ENCODE results near the gene RTN4RL1.
"Not testable (repeated sequence)": the region's sequence is repeated elsewhere in the genome, so short reads cannot be mapped to it uniquely, and the experiment has no call there.

Gene RTN4RL1

GRCh38 chr17:2025622-2026309, 632 bp upstream of the RTN4RL1 start:
- DNase-seq (ENCODE audit: low read depth in 2 of 2), result no peak

DNA sequence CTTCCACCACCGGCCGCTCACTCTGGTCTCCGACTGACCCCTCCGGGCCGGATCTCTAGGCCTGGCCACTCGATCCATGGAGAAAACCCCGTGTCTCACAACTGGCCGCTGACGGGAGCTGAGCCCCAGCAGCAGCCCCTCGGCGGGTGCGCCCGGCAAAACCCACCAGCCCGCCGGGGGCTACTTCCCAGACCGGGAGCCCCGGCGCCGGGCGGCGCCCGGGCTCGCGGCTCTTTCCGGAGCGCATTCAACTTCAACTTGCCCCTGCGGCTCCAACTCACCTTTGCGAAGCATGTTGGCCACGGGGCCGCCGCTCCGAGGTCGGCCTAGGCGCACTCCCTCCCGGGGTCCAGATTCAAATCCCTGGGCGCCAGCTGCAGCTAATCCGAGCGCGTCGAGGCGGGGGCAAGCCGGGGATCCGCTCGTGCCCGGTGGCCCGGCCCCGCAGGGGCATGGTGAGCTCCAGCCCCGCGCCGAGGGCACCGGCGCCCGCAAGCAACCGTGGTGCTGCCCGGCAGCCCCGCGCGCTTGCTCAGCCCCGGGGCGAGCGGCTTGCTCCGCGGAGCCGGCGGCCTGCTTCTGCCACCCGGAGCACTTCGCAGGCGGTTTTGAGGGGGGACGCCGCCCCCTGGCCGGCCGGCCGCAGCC, 438 bp downstream of the RTN4RL1 start:
- no peak for DNase-seq (ENCODE audit: low read depth in 2 of 2)

DNA sequence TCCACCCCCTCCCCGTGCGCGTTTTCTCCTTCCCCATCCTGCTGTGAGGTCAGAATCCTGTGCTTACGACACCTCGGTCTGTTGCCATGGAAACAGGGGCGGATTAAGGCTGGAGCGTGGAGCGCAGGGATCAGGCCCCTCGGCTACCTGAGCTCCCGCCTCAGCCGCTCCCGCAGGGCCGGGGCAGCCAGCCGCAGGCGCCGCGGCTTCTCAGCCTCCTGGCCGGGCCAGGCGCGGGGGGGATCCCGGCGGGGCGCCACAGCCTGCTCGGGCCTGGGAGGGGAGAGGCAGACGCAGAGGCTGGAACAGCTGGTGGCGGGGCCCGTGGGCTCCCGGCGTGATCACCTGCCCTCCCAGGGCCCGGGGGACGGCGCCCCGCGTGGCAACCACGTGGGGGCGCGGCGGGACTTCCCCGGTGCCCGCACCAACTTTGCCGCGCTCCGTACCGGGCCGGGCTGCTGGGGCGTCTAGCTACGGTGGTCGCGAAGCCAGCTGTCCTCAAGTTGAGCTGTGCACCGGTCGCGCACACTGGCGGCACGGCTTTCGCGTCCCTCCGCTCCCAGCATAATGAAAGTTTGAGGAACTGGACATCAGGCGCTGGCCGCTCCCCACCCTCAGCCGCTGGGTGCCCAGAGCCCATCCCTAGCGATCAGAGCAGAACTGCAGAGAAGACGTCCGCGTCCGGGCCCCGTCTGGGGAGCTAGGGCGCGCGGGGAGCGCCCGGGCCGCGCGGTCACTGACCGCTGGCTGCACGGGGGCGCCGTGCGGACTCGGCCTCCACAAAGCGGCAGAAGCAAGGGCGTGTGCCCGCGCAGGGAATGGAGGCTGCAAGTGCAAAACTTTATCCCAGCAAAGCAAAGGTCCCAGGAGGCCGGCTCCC, 1.2 kb downstream of the RTN4RL1 start:
- DNase-seq (ENCODE audit: low read depth in 2 of 2), result no peak

DNA sequence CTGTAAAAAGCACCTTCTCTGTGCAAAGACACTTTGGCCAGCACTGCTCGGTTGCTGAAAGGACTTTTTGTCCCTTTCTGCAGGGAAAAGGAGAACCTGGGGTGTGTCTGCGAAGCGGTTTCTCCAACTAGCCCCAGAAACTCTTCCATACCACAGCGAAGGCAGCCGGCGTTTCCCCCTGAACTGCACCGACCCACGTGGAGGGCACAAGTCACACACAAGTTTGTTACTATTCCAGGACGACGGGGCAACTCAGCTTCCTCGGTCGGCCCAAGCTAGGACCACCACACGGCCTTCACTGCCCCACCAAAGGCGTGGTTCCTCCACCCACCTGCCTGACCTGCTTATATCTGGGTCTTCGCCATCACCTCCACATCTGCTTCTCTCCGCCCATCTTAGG, 1.9 kb downstream of the RTN4RL1 start:
- no peak for DNase-seq (ENCODE audit: low read depth in 2 of 2)

DNA sequence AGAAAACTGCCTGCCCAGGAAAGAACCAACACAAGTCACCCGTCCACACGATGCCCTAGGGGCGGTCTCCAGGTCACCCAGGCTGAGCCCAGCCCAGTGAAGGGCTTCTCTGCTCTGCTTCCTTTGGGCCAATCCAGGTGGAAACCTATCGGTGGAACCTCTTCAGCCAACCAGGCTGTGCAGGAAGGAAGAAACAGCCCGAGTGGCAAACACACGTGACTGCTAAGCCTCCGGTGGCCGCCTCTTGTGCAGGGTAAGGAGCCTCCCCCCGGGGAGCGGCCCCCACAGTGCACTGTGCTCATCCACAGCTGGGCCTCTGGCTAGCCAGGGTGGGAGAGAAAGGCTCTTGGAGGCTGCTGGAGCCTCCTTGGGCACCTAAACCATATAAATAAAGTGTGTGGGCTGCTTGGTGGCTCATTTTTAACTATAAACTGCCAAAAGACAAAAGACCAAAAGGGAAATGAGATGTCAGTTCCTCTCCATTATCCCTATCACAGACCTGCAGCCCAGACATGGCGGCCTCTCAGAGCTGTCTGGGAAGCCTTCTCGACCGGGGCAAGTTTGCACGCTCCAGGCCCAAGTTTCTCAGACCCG, 2.4 kb downstream of the RTN4RL1 start:
- no peak for DNase-seq (ENCODE audit: low read depth in 2 of 2)

GRCh38 chr17:2020721-2021120, 4.4 kb downstream of the RTN4RL1 start:
- DNase-seq (ENCODE audit: low read depth in 2 of 2), result no peak

DNA sequence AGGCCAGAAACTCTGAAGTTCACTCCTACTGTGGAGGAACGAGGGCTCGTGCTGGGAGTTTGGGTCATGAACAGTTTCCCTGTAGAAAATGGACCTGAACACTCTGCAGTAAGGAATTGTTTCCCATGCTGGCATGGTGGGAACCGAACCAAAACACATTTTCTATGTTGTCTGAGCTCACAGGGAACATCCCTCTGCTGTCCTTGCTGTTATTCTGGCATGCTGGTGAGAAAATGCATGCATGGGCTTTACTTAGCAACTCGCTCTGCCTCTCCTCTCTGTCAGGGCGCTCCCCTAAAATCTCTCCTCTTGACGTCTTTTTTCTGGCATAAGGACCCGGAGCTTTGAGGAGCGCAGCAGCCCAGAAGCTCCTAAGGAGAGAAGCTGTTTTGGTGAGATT, 5.4 kb downstream of the RTN4RL1 start:
- DNase-seq (ENCODE audit: low read depth in 2 of 2), result no peak

GRCh38 chr17:2018716-2019510, 6.2 kb downstream of the RTN4RL1 start:
- DNase-seq (ENCODE audit: low read depth in 2 of 2), result no peak

DNA sequence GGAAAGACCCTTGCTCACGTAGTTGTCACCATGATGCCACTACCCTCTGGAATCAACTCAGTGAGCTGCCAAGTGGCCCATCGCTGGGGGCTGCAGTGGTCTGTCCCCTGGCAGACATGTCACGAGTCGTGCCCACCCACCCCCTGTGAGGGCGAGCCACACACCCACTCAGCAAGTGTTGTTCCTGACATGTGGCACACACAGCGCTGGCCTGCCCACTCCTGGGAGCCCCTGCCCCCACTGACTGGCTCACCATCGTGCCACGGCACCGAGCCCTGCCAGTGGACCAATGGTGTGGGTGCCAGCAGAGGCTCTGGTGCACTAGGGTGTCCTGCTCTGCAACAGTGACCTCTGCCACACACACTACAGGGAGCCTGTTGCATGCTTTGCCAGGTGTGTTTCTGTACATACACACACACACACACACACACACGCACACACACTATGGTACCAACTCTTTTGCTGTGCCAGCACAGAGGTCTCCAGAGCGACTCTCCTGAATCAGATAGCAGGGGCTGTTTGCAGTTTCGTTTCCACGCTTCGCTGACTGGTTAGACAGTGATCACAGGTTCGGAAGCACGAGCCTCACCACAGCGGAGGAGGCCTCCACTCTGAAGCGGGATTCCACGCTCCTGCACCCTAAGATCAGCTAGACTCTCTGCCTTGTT, 7.7 kb downstream of the RTN4RL1 start:
- DNase-seq (ENCODE audit: low read depth in 2 of 2), result no peak

DNA sequence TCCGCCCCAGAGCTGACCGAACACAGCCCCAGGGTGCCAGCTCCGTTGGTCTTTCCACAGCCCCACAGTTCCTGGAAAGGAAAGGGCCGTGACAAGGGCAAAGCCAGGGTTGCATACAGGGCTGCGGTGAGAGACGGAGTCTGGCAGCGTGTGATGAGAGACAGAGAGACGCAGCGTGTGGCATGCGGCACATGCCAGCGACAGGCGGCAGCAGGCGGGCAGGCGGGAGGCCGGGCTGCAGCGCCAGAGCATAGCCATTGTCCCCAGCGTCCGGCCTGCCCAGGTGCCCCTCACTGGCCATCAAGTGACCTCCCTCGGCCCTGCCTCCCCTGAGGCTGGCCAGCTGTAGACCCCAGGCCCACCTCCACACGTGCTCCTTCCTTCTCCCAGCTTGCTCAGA, 8.6 kb downstream of the RTN4RL1 start:
- no peak for DNase-seq (ENCODE audit: low read depth in 2 of 2)

DNA sequence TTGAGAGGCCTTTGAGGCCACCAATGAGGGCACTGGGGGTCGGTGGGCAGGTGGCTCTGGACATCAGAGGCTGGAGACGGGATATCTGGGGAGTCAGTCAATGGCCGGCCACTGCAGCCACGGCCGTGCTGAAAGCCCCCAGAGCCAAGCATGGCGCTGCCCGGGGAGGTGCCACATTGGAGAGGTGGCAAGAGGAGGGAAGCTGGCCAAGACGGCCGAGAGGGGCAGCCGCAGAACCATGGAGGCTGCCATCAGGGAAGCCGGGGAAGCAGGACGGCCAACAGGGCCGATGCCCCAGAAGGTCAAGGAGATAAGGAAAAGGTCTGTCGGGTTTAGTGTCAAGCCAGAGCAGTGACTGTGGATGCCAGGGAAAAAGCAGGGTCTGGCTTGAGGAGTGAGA, 9.8 kb downstream of the RTN4RL1 start:
- no peak for DNase-seq (ENCODE audit: low read depth in 2 of 2)

DNA sequence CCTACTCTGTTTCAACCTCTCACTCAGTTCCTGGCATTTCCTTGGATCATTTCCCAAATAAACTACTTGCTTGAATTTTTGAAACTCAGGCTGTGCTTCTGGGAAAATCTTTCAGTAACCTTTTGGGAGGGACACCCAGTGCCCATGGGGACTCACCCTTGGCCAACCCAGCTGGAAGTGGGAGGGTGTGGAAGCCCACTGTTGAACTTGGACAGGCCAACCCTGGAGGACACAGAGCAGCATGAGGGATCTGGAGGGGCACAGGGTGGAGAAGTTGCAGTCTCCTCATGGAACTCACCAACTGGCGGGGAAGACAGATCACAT, 11.2 kb downstream of the RTN4RL1 start:
- no peak for DNase-seq (ENCODE audit: low read depth in 2 of 2)

GRCh38 chr17:2013220-2013993, 11.7 kb downstream of the RTN4RL1 start:
- DNase-seq (ENCODE audit: low read depth in 2 of 2), result not testable (repeated sequence)

GRCh38 chr17:2012499-2012898, 12.6 kb downstream of the RTN4RL1 start:
- no peak for DNase-seq (ENCODE audit: low read depth in 2 of 2)

- DNase-seq (ENCODE audit: low read depth in 2 of 2), result no peak
Observed at GRCh38 chr17:2011411-2012371, 13.4 kb downstream of the RTN4RL1 start.

GRCh38 chr17:2009737-2010136, 15.4 kb downstream of the RTN4RL1 start:
- no peak for DNase-seq (ENCODE audit: low read depth in 2 of 2)

DNA sequence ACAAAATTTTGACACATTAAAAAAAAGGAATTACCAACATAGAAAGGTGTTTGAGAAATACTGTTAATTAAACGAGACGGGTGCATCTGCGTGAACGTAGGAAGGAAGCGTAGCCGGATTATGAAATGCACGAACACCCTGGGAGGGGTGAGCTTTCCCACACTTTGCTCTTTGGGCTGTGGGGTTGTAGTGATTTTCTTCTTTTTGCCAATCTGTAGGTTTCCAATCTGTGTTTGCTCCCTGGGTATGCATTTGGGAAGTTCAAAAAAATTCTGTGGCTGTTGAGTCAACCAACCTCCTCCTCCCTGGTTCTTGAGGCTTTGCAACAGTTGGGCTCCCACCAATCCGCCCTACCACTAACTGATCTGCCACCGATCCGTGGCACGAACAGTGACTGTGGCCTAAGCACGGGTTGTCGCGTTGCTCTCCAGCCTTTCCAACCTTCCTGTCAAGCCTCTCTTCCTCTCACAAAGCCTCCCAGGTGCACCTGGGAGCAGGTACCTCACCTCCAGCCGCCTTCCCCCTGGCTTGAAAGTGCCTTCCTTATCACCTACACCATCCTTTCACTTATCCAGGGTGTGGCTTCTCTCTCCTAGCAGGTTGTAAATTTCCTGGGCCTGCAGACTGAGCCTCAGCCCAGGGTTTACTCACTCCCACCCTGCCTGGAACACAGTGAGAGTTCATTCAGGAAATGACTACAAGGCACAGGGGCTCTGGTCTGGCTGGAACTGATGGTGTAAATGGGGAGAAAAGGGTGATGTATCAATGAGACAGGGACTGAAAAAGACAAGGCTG, 16.6 kb downstream of the RTN4RL1 start:
- no peak for DNase-seq (ENCODE audit: low read depth in 2 of 2)

DNA sequence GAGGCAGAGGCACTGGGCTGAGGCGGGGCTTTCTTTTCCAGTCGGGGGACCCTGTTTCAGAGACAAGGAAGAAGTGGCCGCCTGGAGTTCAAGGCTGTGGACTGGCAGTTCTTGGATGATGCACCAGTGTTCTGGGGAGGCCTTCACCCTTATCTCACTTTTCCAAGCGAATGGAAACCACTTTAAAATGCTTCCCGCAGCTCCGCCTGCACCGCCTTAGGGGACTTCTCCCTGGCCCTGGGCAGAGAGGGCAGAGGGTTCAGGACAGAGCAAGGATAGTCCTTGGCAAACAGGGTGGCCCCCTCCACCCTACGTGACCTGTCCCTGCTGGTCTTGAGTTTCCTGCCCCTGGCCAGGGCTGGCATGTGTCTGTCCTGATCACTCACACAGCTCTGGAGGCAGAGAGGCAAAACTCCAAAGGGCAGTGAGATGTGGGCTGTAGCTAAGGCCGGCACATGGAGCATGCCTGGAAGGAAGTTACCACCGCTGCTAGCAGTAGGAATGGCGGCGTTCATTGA, 20.6 kb downstream of the RTN4RL1 start:
- DNase-seq (ENCODE audit: low read depth in 2 of 2), result no peak

Data from stimulated activated CD4-positive, alpha-beta T cell treated with anti-CD3 and anti-CD28 coated beads, Interleukin-4, amount 100 ng/mL, for 48 hours (primary cell).